Fibroblast of lung (primary cell): ENCODE data around the gene ADGRB3. TPM values are rescaled to one million over a fixed set of nuclear protein-coding genes. Genes with fewer than 3 reads are reported as not detected.
A peak's percentile ranks its signal among the peaks of the same experiment; 100 is the strongest.

Experiments used
- DNase-seq, 2 donors: peaks; one replicate each; pipeline versions ENCODE4 v3.0.0 to v3.0.0-alpha.2; 2010; ENCODE audit warnings: low read depth in 2 of 2
- H2AFZ ChIP-seq: 2 replicates; pipeline ENCODE4 v1.5.1; 2012; ENCODE audit warnings: low read length, control low read depth, inconsistent platforms
- H3K27ac ChIP-seq: 2 replicates; pipeline ENCODE4 v1.5.1; 2011; ENCODE audit warnings: low read length, control low read depth; ENCODE audit not compliant: insufficient read depth
- H3K27me3 ChIP-seq: 2 replicates; pipeline ENCODE4 v1.5.1; 2011; ENCODE audit warnings: mild to moderate bottlenecking, low read length; ENCODE audit not compliant: control insufficient read depth, insufficient read depth
- H3K36me3 ChIP-seq: 2 replicates; pipeline ENCODE4 v1.5.1; 2011; ENCODE audit warnings: low read length; ENCODE audit not compliant: control insufficient read depth, insufficient read depth
- H3K4me1 ChIP-seq: 2 replicates; pipeline ENCODE4 v1.5.1; 2011; ENCODE audit warnings: low read length; ENCODE audit not compliant: control insufficient read depth, insufficient read depth; ENCODE audit errors: extremely low read depth
- H3K4me2 ChIP-seq: 2 replicates; pipeline ENCODE4 v1.5.1; 2011; ENCODE audit warnings: low read length, control low read depth; ENCODE audit not compliant: insufficient read depth; ENCODE audit errors: extremely low read depth
- H3K4me3 ChIP-seq, 4 experiments: fragments of 200-600 bp in 1 of 4; sonication (generic) in 1 of 4; replicated peaks in 1 of 4; 2 replicates each; pipeline ENCODE4 v1.5.1; 2011 to 2016; ENCODE audit warnings: low read length in 4 of 4, low read depth in 3 of 4, mild to moderate bottlenecking in 3 of 4, control low read depth in 2 of 4, inconsistent platforms in 1 of 4, mixed read lengths in 1 of 4; ENCODE audit not compliant: insufficient read depth in 1 of 4; ENCODE audit errors: control extremely low read depth in 1 of 4
- H3K79me2 ChIP-seq: 2 replicates; pipeline ENCODE4 v1.5.1; 2012; ENCODE audit warnings: mild to moderate bottlenecking, low read length, inconsistent platforms; ENCODE audit not compliant: control insufficient read depth, insufficient read depth
- H3K9ac ChIP-seq: 2 replicates; pipeline ENCODE4 v1.5.1; 2011; ENCODE audit warnings: mild to moderate bottlenecking, low read length, control low read depth; ENCODE audit not compliant: insufficient read depth
- H3K9me3 ChIP-seq: 2 replicates; pipeline ENCODE4 v1.5.1; 2012; ENCODE audit warnings: low read depth, low read length; ENCODE audit not compliant: control insufficient read depth, insufficient read depth
- H4K20me1 ChIP-seq: 2 replicates; pipeline ENCODE4 v1.5.1; 2011; ENCODE audit warnings: low read length; ENCODE audit not compliant: control insufficient read depth, insufficient read depth; ENCODE audit errors: extremely low read depth
- EZH2 ChIP-seq: IDR thresholded peaks from 2 replicates; pipeline ENCODE4 v1.5.1; 2012; ENCODE audit warnings: low read length, control low read depth, mild to moderate bottlenecking; ENCODE audit errors: missing control alignments
- polyA plus RNA-seq, 2 donors: library from polyadenylated mRNA; depleted of rRNA in 1 of 2; stranded (reverse) in 1 of 2; unstranded in 1 of 2; fragments of >200 nt; gene quantifications; 2 replicates each; pipeline ENCODE4 v1.2.1, GENCODE V29; 2011 to 2012; ENCODE audit warnings: missing spikeins in 1 of 2
- total RNA-seq: library from RNA; depleted of rRNA; stranded (reverse); fragments of >200 nt; gene quantifications from 2 replicates; pipeline ENCODE4 v1.2.1, GENCODE V29; 2014
- TF ChIP-seq, protein P1 (sequence below), 2 donors: IDR thresholded peaks in 1 of 2; conservative IDR thresholded peaks in 1 of 2; 1 replicate in 1 of 2; 2 replicates in 1 of 2; pipeline ENCODE4 v1.5.1; 2011 to 2012; ENCODE audit warnings: low read length in 2 of 2, control low read depth in 1 of 2, inconsistent platforms in 1 of 2, low read depth in 1 of 2, mild to moderate bottlenecking in 1 of 2

Gene ADGRB3
- total and polyA plus RNA-seq, 2 donors (not counting 1 experiment from before 2014, with no cell fraction given) = 0.33 TPM; not detected in 1

DNA sequence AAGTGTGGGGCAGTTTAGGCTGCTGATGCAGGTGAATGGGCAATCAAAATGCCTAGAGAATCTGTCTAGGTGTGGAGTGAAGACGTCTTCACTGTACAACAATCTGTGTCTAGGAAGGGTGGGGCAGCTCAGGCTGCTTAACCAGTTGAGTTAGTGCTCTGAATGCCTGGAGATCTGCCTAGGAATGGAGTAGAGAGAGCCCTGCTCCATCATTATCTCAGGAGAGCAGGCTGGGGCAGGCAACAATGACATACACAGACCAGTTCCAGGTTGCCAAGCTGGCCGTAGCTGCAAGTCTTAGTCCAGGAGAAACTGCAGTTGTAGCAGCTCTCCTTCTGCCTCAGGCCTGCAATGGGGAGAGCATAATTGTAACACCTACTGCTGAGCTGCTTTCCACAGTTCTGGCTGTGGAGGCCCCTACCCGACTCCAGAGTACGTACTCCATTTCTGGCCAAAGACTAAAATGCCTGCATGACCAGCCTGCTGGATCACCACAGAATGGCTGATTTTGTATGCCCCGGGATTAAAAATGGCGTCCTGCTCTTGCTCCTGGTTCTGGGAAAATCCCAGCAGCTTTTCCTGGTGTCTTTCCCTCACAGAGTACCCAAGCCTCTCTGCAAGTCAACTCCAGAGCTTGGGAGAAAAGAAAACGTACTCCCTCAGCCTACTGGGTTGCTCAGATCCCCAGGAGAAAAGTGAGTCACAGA is 545.4 kb downstream of the ADGRB3 start:
- H3K36me3 ChIP-seq = no peaks in the 10 kb centered on the region
- no peak for DNase-seq
- H4K20me1 ChIP-seq = no peaks in the 10 kb centered on the region
- H2AFZ ChIP-seq = no peak overlapping the region
- no peak overlapping the region for H3K4me3 ChIP-seq
- H3K27me3 ChIP-seq = no peaks in the 10 kb centered on the region
- no peak overlapping the region for H3K9ac ChIP-seq
- TF ChIP-seq, protein P1, sequence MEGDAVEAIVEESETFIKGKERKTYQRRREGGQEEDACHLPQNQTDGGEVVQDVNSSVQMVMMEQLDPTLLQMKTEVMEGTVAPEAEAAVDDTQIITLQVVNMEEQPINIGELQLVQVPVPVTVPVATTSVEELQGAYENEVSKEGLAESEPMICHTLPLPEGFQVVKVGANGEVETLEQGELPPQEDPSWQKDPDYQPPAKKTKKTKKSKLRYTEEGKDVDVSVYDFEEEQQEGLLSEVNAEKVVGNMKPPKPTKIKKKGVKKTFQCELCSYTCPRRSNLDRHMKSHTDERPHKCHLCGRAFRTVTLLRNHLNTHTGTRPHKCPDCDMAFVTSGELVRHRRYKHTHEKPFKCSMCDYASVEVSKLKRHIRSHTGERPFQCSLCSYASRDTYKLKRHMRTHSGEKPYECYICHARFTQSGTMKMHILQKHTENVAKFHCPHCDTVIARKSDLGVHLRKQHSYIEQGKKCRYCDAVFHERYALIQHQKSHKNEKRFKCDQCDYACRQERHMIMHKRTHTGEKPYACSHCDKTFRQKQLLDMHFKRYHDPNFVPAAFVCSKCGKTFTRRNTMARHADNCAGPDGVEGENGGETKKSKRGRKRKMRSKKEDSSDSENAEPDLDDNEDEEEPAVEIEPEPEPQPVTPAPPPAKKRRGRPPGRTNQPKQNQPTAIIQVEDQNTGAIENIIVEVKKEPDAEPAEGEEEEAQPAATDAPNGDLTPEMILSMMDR (conservative IDR thresholded peaks at IDR 0.05 in 1 of 2, IDR thresholded peaks at IDR 0.05 in 1 of 2; ENCODE audit: low read depth in 1 of 2, low read length in 2 of 2) = no peak
- TF ChIP-seq EZH2 = no peak
- H3K79me2 ChIP-seq = no peaks in the 10 kb centered on the region
- H3K27ac ChIP-seq = no peak overlapping the region
- H3K4me1 ChIP-seq = no peaks in the 10 kb centered on the region
- no peaks in the 10 kb centered on the region for H3K9me3 ChIP-seq
- H3K4me2 ChIP-seq = no peak overlapping the region

DNA sequence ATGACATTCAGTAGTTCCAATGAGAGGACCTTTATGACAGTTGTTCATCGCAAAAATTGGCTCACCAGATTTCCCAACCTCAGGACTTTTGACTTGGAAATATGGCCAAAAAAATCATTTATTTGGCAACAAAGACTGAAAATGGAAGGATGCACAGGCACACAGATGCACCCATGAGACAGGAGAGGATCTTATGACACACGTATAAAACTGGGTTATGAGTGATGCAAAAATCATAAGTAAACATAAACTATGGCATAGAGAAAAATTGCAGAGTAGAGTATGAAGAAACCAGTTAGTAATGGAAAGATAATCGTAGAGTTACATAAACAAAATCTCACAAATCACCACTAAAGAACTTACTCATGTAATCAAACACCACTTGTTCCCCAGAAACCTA is 546.9 kb downstream of the ADGRB3 start:
- no peaks in the 10 kb centered on the region for H3K9me3 ChIP-seq
- no peaks in the 10 kb centered on the region for H3K79me2 ChIP-seq
- no peak overlapping the region for H3K27ac ChIP-seq
- H3K9ac ChIP-seq = no peak overlapping the region
- no peaks in the 10 kb centered on the region for H4K20me1 ChIP-seq
- H3K4me2 ChIP-seq = no peak overlapping the region
- H2AFZ ChIP-seq = no peak overlapping the region
- no peak for TF ChIP-seq EZH2
- no peaks in the 10 kb centered on the region for H3K36me3 ChIP-seq
- peak in 1 of 2 donors; percentile 60 for DNase-seq
- H3K4me1 ChIP-seq = no peaks in the 10 kb centered on the region
- H3K27me3 ChIP-seq = no peaks in the 10 kb centered on the region
- no peak overlapping the region for H3K4me3 ChIP-seq

DNA sequence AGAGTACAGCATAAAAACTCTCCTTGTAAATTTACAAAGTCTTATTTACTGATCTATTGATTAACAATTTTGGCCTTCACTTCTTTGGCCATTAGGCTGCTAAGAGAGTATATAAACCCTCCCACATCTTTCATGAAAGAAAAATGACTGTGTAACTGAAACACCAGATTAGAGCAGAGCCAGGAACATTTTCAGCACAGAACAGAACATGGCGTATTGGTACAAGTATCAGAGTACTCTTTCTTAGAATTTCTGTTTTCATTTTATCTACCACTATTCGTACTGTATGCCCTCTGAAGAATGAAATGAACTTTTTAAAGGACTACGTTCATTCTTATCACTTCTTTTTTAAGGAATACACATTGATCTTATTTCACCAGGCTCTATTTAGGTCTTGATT is 550.2 kb downstream of the ADGRB3 start:
- TF ChIP-seq, protein P1 (conservative IDR thresholded peaks at IDR 0.05 in 1 of 2, IDR thresholded peaks at IDR 0.05 in 1 of 2; ENCODE audit: low read depth in 1 of 2, low read length in 2 of 2) = no peak
- TF ChIP-seq EZH2 = no peak
- H3K36me3 ChIP-seq = no peaks in the 10 kb centered on the region
- H4K20me1 ChIP-seq = no peaks in the 10 kb centered on the region
- no peaks in the 10 kb centered on the region for H3K79me2 ChIP-seq
- no peaks in the 10 kb centered on the region for H3K4me1 ChIP-seq
- no peak overlapping the region for H3K27ac ChIP-seq
- no peak for DNase-seq
- H2AFZ ChIP-seq = no peak overlapping the region
- no peak overlapping the region for H3K9ac ChIP-seq
- no peaks in the 10 kb centered on the region for H3K27me3 ChIP-seq
- no peak overlapping the region for H3K4me2 ChIP-seq
- H3K4me3 ChIP-seq = no peak overlapping the region
- H3K9me3 ChIP-seq = no peaks in the 10 kb centered on the region
